Panc1 (cell line): Measurements from ENCODE around the gene SMURF1. TPM values are rescaled to one million over a fixed set of nuclear protein-coding genes. Genes with fewer than 3 reads are reported as not detected.

Experiments used
- ATAC-seq: fragments of 200-7000 bp; cut with Tn5 transposase; 2 replicates; pipeline ENCODE4 v1.9.1; 2020; ENCODE audit warnings: mild to moderate bottlenecking, moderate library complexity
- BruUV-seq: library from RNA; stranded (reverse); fragments of 400-500 nt; replicated peaks from 2 replicates; lab custom pipeline; 2021; lab: Mats Ljungman, UMichigan
- CTCF ChIA-PET: fragments of 300-600 bp; sonication (Branson Sonifier 250); formaldehyde crosslinking; loops from one replicate; lab custom pipeline; 2022; ENCODE audit warnings: antibody characterized with exemption; lab: Charles Lee
- POLR2A ChIA-PET: fragments of 300-600 bp; sonication (Branson Sonifier 250); formaldehyde crosslinking; loops from one replicate; lab custom pipeline; 2022; ENCODE audit warnings: antibody characterized with exemption; lab: Charles Lee
- DNase-seq: peaks from one replicate; pipeline ENCODE4 v3.0.0-alpha.2; 2010; ENCODE audit warnings: low read depth, low spot score
- H3K27ac ChIP-seq: 2 replicates; pipeline ENCODE4 v1.5.1; 2011; ENCODE audit warnings: mild to moderate bottlenecking, low read length, inconsistent platforms
- H3K27me3 ChIP-seq: fragments of 200-500 bp; sonication (Bioruptor generic); 2 replicates; pipeline ENCODE4 v1.6.0; 2014; ENCODE audit warnings: low read length, inconsistent platforms; ENCODE audit not compliant: control insufficient read depth, insufficient read depth
- H3K36me3 ChIP-seq: fragments of 200-500 bp; sonication (Bioruptor generic); 2 replicates; pipeline ENCODE4 v1.5.1; 2014; ENCODE audit warnings: inconsistent platforms, mild to moderate bottlenecking, low read length, moderate library complexity; ENCODE audit not compliant: control insufficient read depth, insufficient read depth
- H3K4me1 ChIP-seq: 2 replicates; pipeline ENCODE4 v1.5.1; 2011; ENCODE audit warnings: inconsistent platforms, mild to moderate bottlenecking, low read length, moderate library complexity; ENCODE audit not compliant: control insufficient read depth, insufficient read depth
- H3K4me3 ChIP-seq, 2 experiments: 2 replicates each; pipeline ENCODE4 v1.5.1; 2011 to 2012; ENCODE audit warnings: low read depth in 2 of 2, low read length in 2 of 2, mild to moderate bottlenecking in 2 of 2, inconsistent platforms in 1 of 2, moderate library complexity in 1 of 2
- H3K9me3 ChIP-seq: fragments of 200-500 bp; sonication (Bioruptor generic); 2 replicates; pipeline ENCODE4 v1.5.1; 2014; ENCODE audit warnings: low read depth, mild to moderate bottlenecking, inconsistent platforms, low read length, moderate library complexity; ENCODE audit not compliant: control insufficient read depth, insufficient read depth
- POLR2AphosphoS5 ChIP-seq: IDR thresholded peaks from 2 replicates; pipeline ENCODE4 v1.6.1; 2012; ENCODE audit warnings: mild to moderate bottlenecking, low read depth, low read length, moderate library complexity
- SIN3A ChIP-seq: IDR thresholded peaks from 2 replicates; pipeline ENCODE4 v1.6.1; 2012; ENCODE audit warnings: low read depth, mild to moderate bottlenecking, low read length, moderate library complexity, borderline replicate concordance; ENCODE audit not compliant: insufficient read depth
- TCF7L2 ChIP-seq: IDR thresholded peaks from 2 replicates; pipeline ENCODE4 v1.6.1; 2011; ENCODE audit warnings: mild to moderate bottlenecking, low read depth, low read length, inconsistent platforms
- in situ Hi-C: cut with HindIII; loops from 2 replicates; pipeline ENCODE4 v1.10.0; 2016; ENCODE audit warnings: low sequenced_read_pairs, low pct_unique_long_range_greater_than_20kb
- intact Hi-C: fragments of 100-400 bp; cut with micrococcal nuclease; formaldehyde crosslinking; loops from one replicate; pipeline ENCODE4 v1.10.0; 2022; ENCODE audit not compliant: unreplicated experiment
- total RNA-seq: library from RNA; stranded (reverse); gene quantifications from one replicate; pipeline ENCODE4 v1.2.1, GENCODE V29; 2021; ENCODE audit not compliant: unreplicated experiment
- TF ChIP-seq, protein P1 (sequence below), 2 experiments: IDR thresholded peaks; 2 replicates each; pipeline ENCODE4 v1.6.1; 2011 to 2012; ENCODE audit warnings: low read depth in 2 of 2, control low read depth in 1 of 2, low read length in 1 of 2, mild to moderate bottlenecking in 1 of 2, moderate library complexity in 1 of 2; ENCODE audit not compliant: insufficient read depth in 1 of 2
- TF ChIP-seq, protein P2 (sequence below): fragments of 450-650 bp; IDR thresholded peaks from 2 replicates; pipeline ENCODE4 v1.5.1; 2017; ENCODE audit warnings: mild to moderate bottlenecking

The SMURF1 gene
- total RNA-seq, 1 experiment from 2014 or later, result 47.0 TPM

DNA sequence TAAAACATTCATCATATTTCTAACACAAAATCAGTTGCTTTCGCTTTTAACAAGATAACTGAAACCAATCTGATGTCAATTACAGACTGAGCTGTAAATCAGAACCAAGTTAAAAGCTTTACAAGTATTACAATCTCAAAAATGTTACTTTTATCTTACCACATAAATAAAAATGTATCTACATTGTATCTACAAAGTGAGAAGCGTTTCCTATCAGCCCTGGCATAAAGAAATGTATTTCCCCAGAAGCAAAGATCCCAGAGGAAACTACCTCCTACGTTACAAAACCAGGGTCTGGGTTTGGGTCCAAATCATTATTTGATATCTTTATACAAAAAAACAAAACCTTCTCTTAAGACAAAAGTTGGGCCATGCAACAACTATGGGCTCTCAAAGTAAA, 2.6 kb downstream of the SMURF1 start:
- in situ Hi-C loops, result no loop called here

DNA sequence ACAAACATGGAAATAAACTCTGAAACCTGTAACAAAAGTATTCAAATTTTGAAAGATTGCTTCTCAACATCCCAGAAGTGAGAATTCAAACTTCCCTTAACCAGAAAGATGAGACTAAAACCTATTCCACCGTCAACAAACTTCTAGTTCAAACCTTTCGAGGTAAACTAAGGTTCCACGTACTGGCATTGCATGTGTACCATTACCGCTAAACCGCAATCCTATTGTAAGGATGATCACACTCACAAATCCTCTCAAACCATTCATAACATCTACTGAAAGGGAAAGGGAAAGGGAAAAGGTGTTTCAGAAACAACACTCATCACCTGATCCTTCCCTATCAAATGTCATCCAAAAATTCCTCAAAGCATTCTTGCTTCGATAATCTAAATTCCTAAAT, 3.1 kb downstream of the SMURF1 start:
- TSS peak; percentile 41 for BruUV-seq
- ATAC-seq, result no peak
- TF ChIP-seq, protein P1, sequence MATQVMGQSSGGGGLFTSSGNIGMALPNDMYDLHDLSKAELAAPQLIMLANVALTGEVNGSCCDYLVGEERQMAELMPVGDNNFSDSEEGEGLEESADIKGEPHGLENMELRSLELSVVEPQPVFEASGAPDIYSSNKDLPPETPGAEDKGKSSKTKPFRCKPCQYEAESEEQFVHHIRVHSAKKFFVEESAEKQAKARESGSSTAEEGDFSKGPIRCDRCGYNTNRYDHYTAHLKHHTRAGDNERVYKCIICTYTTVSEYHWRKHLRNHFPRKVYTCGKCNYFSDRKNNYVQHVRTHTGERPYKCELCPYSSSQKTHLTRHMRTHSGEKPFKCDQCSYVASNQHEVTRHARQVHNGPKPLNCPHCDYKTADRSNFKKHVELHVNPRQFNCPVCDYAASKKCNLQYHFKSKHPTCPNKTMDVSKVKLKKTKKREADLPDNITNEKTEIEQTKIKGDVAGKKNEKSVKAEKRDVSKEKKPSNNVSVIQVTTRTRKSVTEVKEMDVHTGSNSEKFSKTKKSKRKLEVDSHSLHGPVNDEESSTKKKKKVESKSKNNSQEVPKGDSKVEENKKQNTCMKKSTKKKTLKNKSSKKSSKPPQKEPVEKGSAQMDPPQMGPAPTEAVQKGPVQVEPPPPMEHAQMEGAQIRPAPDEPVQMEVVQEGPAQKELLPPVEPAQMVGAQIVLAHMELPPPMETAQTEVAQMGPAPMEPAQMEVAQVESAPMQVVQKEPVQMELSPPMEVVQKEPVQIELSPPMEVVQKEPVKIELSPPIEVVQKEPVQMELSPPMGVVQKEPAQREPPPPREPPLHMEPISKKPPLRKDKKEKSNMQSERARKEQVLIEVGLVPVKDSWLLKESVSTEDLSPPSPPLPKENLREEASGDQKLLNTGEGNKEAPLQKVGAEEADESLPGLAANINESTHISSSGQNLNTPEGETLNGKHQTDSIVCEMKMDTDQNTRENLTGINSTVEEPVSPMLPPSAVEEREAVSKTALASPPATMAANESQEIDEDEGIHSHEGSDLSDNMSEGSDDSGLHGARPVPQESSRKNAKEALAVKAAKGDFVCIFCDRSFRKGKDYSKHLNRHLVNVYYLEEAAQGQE (IDR thresholded peaks at IDR 0.05; ENCODE audit: insufficient read depth in 1 of 2, low read depth in 2 of 2, low read length in 1 of 2), result no peak
- TF ChIP-seq TCF7L2 (no peak), POLR2AphosphoS5 (no peak), SIN3A (no peak)
- TF ChIP-seq, protein P2, sequence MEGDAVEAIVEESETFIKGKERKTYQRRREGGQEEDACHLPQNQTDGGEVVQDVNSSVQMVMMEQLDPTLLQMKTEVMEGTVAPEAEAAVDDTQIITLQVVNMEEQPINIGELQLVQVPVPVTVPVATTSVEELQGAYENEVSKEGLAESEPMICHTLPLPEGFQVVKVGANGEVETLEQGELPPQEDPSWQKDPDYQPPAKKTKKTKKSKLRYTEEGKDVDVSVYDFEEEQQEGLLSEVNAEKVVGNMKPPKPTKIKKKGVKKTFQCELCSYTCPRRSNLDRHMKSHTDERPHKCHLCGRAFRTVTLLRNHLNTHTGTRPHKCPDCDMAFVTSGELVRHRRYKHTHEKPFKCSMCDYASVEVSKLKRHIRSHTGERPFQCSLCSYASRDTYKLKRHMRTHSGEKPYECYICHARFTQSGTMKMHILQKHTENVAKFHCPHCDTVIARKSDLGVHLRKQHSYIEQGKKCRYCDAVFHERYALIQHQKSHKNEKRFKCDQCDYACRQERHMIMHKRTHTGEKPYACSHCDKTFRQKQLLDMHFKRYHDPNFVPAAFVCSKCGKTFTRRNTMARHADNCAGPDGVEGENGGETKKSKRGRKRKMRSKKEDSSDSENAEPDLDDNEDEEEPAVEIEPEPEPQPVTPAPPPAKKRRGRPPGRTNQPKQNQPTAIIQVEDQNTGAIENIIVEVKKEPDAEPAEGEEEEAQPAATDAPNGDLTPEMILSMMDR, result no peak
- intact Hi-C loops (no loop called here), in situ Hi-C loops (no loop called here)
- Histone ChIP-seq H3K4me1 (peaks cover 52% of the 10 kb centered on the region), H3K36me3 (peaks cover 2% of the 10 kb centered on the region; the same call in 1 of the 2 replicates), H3K27me3 (no peaks in the 10 kb centered on the region), H3K4me3 (peak overlapping the region; percentile 52 to 72), H3K9me3 (no peaks in the 10 kb centered on the region), H3K27ac (peak overlapping the region; percentile 84)
- ChIA-PET CTCF (interaction anchor here (0.7 kb wide), 1 partner anchor 92 kb away, joined by 5 read pairs; no protein-coding TSS in a partner anchor), POLR2A (no interaction called here)
- no peak for DNase-seq

More for the DNA sequence above, 2.6 kb downstream of the SMURF1 start:
- Histone ChIP-seq H3K4me3 (peak overlapping the region; percentile 52 to 72), H3K9me3 (no peaks in the 10 kb centered on the region), H3K36me3 (peaks cover 2% of the 10 kb centered on the region; the same call in 1 of the 2 replicates), H3K27me3 (no peaks in the 10 kb centered on the region), H3K27ac (peak overlapping the region; percentile 84), H3K4me1 (peaks cover 51% of the 10 kb centered on the region)
- BruUV-seq, result no TSS peak
- no peak for ATAC-seq
- POLR2A ChIA-PET, result no interaction called here
- no peak for TF ChIP-seq POLR2AphosphoS5
- TF ChIP-seq TCF7L2, result no peak
- TF ChIP-seq, protein P2, result no peak
- TF ChIP-seq, protein P1 (IDR thresholded peaks at IDR 0.05; ENCODE audit: insufficient read depth in 1 of 2, low read depth in 2 of 2, low read length in 1 of 2), result no peak
- TF ChIP-seq SIN3A, result no peak
- DNase-seq, result no peak
- intact Hi-C loops, result no loop called here
- CTCF ChIA-PET, result no interaction called here
